ENCODE measurements around the gene ADCY10. TPM values are rescaled to one million over a fixed set of nuclear protein-coding genes. Genes with fewer than 3 reads are reported as not detected.

The ADCY10 gene
- total RNA-seq, 4 donors from 2014 or later: 0.07 to 1.2 TPM; not detected in 2

GRCh38 chr1:167764458-167765330, 149.2 kb downstream of the ADCY10 start:
- ATAC-seq (no peak), DNase-seq (no peak)
- H3K27ac ChIP-seq: no peak overlapping the region
- H3K4me3 ChIP-seq: no peak overlapping the region
- intact Hi-C loops (cut with DNase I; ENCODE audit: low total_unique reads): no loop called here
- in situ Hi-C loops (cut with MboI; ENCODE audit: low sequenced_read_pairs in 4 of 4): no loop called here
- H3K4me1 ChIP-seq: peaks cover 0 to 3% of the 10 kb centered on the region in 2 donors
- peaks cover 0 to 16% of the 10 kb centered on the region in 2 donors for H3K36me3 ChIP-seq
- H3K9me3 ChIP-seq: no peaks in the 10 kb centered on the region
- no peak for TF ChIP-seq POLR2A (IDR thresholded peaks at IDR 0.05)
- TF ChIP-seq, protein P1, sequence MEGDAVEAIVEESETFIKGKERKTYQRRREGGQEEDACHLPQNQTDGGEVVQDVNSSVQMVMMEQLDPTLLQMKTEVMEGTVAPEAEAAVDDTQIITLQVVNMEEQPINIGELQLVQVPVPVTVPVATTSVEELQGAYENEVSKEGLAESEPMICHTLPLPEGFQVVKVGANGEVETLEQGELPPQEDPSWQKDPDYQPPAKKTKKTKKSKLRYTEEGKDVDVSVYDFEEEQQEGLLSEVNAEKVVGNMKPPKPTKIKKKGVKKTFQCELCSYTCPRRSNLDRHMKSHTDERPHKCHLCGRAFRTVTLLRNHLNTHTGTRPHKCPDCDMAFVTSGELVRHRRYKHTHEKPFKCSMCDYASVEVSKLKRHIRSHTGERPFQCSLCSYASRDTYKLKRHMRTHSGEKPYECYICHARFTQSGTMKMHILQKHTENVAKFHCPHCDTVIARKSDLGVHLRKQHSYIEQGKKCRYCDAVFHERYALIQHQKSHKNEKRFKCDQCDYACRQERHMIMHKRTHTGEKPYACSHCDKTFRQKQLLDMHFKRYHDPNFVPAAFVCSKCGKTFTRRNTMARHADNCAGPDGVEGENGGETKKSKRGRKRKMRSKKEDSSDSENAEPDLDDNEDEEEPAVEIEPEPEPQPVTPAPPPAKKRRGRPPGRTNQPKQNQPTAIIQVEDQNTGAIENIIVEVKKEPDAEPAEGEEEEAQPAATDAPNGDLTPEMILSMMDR (IDR thresholded peaks at IDR 0.05 in 4 of 5, conservative IDR thresholded peaks at IDR 0.05 in 1 of 5): no peak
- H3K27me3 ChIP-seq: no peaks in the 10 kb centered on the region

- DNase-seq (no peak), ATAC-seq (no peak)
- Histone ChIP-seq H3K36me3 (peaks cover 0 to 12% of the 10 kb centered on the region in 2 donors), H3K9me3 (no peaks in the 10 kb centered on the region), H3K4me3 (no peak overlapping the region), H3K27ac (no peak overlapping the region), H3K27me3 (no peaks in the 10 kb centered on the region), H3K4me1 (peaks cover 0 to 3% of the 10 kb centered on the region in 2 donors)
- intact Hi-C loops (cut with DNase I; ENCODE audit: low total_unique reads) (no loop called here), in situ Hi-C loops (cut with MboI; ENCODE audit: low sequenced_read_pairs in 4 of 4) (no loop called here)
- TF ChIP-seq, protein P1 (IDR thresholded peaks at IDR 0.05 in 4 of 5, conservative IDR thresholded peaks at IDR 0.05 in 1 of 5): no peak
- no peak for TF ChIP-seq POLR2A (IDR thresholded peaks at IDR 0.05)
Observed at GRCh38 chr1:167763525-167764220, 150.3 kb downstream of the ADCY10 start.

- in situ Hi-C loops (cut with MboI; ENCODE audit: low sequenced_read_pairs in 4 of 4): no loop called here
- no peak overlapping the region for H3K4me3 ChIP-seq
Observed at GRCh38 chr1:167762061-167762746, 151.7 kb downstream of the ADCY10 start.

DNA sequence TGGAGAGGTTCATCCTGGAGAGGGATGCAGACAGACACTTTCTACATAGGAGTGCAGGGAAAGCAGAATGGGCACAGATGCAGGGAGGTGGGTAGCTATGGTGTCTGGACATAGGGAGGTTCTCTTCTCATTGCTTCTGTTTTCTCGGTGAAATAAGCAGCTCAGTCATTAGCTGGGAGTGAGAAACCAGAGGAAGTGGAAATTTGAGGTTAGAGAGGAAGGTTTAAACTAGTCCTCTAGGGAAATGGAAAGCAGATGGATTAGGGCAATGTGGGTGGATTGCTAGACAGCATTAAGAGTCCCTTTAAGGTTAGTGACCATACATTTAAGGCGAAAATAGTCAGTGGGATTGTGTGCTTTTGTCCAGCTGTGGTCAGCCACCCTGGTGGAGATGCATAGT, 152.5 kb downstream of the ADCY10 start:
- TF ChIP-seq, protein P1 (IDR thresholded peaks at IDR 0.05 in 4 of 5, conservative IDR thresholded peaks at IDR 0.05 in 1 of 5): no peak
- no peak for TF ChIP-seq POLR2A (IDR thresholded peaks at IDR 0.05)
- peaks cover 0 to 3% of the 10 kb centered on the region in 2 donors for H3K36me3 ChIP-seq
- peaks cover 0 to 9% of the 10 kb centered on the region in 2 donors for H3K4me1 ChIP-seq
- in situ Hi-C loops (cut with MboI; ENCODE audit: low sequenced_read_pairs in 4 of 4): no loop called here
- H3K27ac ChIP-seq: no peak overlapping the region
- no peak overlapping the region for H3K4me3 ChIP-seq
- no peaks in the 10 kb centered on the region for H3K9me3 ChIP-seq
- DNase-seq (no peak), ATAC-seq (no peak)
- intact Hi-C loops (cut with DNase I; ENCODE audit: low total_unique reads): no loop called here
- H3K27me3 ChIP-seq: no peaks in the 10 kb centered on the region

More at GRCh38 chr1:167762061-167762746, 151.7 kb downstream of the ADCY10 start:
- Histone ChIP-seq H3K9me3 (no peaks in the 10 kb centered on the region), H3K27me3 (no peaks in the 10 kb centered on the region), H3K36me3 (peaks cover 0 to 11% of the 10 kb centered on the region in 2 donors), H3K27ac (no peak overlapping the region), H3K4me1 (peaks cover 0 to 3% of the 10 kb centered on the region in 2 donors)
- DNase-seq (no peak), ATAC-seq (no peak)
- TF ChIP-seq, protein P1 (IDR thresholded peaks at IDR 0.05 in 4 of 5, conservative IDR thresholded peaks at IDR 0.05 in 1 of 5): no peak
- no peak for TF ChIP-seq POLR2A (IDR thresholded peaks at IDR 0.05)
- intact Hi-C loops (cut with DNase I; ENCODE audit: low total_unique reads): no loop called here

Other genes starting within 250 kb of the ADCY10 start
- gene MPZL1, start 192.2 kb downstream of the ADCY10 start, total RNA-seq: 10 to 100 TPM in 3 of 4 donors, 1 to 10 TPM in 1; 9.2 to 15.7 (median 11.7) TPM
- 100 to 1,000 TPM; 365 to 466 (median 389) TPM for gene DCAF6, start 22.5 kb upstream of the ADCY10 start, total RNA-seq
- 100 to 1,000 TPM in 2 of 4 donors, 10 to 100 TPM in 2; 88.2 to 140 (median 100.0) TPM for gene MPC2, start 22.9 kb upstream of the ADCY10 start, total RNA-seq
- gene GPR161, start 222.8 kb upstream of the ADCY10 start, total RNA-seq: 1 to 10 TPM in 1 of 4 donors, under 1 TPM in 3; 0.31 to 1.0 (median 0.86) TPM

Measured in gastrocnemius medialis (tissue), 4 donors.